Endothelial cell of umbilical vein (primary cell): ENCODE measurements around the gene IGF2BP1. TPM values are rescaled to one million over a fixed set of nuclear protein-coding genes. Genes with fewer than 3 reads are reported as not detected.

Source experiments
- BruUV-seq: library from RNA; stranded (reverse); fragments of 400-500 nt; replicated peaks from 2 replicates; lab custom pipeline; 2021; lab: Mats Ljungman, UMichigan
- CTCF ChIA-PET: fragments of 300-600, 350-600 bp; sonication (Branson Sonifier 250); formaldehyde crosslinking; loops from one replicate; lab custom pipeline; 2021; ENCODE audit warnings: antibody characterized with exemption, inconsistent platforms; lab: Charles Lee
- POLR2A ChIA-PET: fragments of 300-600, 350-600 bp; sonication (Branson Sonifier 250); formaldehyde crosslinking; loops from one replicate; lab custom pipeline; 2021; ENCODE audit warnings: antibody characterized with exemption, inconsistent platforms; lab: Charles Lee
- DNase-seq: peaks from one replicate; pipeline ENCODE4 v3.0.0-alpha.2; 2011; ENCODE audit warnings: low read depth, low spot score
- FAIRE-seq: peaks from 2 replicates; lab custom pipeline; 2011; peaks lifted over from hg19 to GRCh38; lab: Jason Lieb, UNC
- H2AFZ ChIP-seq: 2 replicates; pipeline ENCODE4 v1.6.0; 2012; ENCODE audit warnings: low read depth, low read length, control low read depth, inconsistent platforms
- H3K27ac ChIP-seq: 2 replicates; pipeline ENCODE4 v1.5.1; 2011; ENCODE audit warnings: low read depth, mild to moderate bottlenecking, control low read depth, low read length, moderate library complexity; ENCODE audit not compliant: insufficient read depth
- H3K27me3 ChIP-seq, 2 experiments: 2 replicates each; pipeline versions ENCODE4 v1.6.0 to v1.6.1; 2011; ENCODE audit warnings: low read length in 2 of 2, mixed read lengths in 1 of 2; ENCODE audit not compliant: control insufficient read depth in 2 of 2, insufficient read depth in 2 of 2
- H3K36me3 ChIP-seq, 2 experiments: 2 replicates in 1 of 2; 3 replicates in 1 of 2; pipeline ENCODE4 v1.5.1; 2011; ENCODE audit warnings: low read length in 2 of 2, mild to moderate bottlenecking in 1 of 2, moderate library complexity in 1 of 2; ENCODE audit not compliant: control insufficient read depth in 2 of 2, insufficient read depth in 2 of 2; ENCODE audit errors: extremely low read depth in 1 of 2
- H3K4me1 ChIP-seq: 3 replicates; pipeline ENCODE4 v1.5.1; 2011; ENCODE audit warnings: mild to moderate bottlenecking, low read length; ENCODE audit not compliant: control insufficient read depth, insufficient read depth; ENCODE audit errors: extremely low read depth
- H3K4me2 ChIP-seq: 2 replicates; pipeline ENCODE4 v1.6.1; 2011; ENCODE audit warnings: low read length, control low read depth, mixed read lengths; ENCODE audit not compliant: insufficient read depth
- H3K4me3 ChIP-seq, 3 experiments: fragments of 200-600 bp in 1 of 3; sonication (generic), shearing (Covaris generic) in 1 of 3; replicated peaks in 1 of 3; 2 replicates each; pipeline ENCODE4 v1.5.1; 2011 to 2016; ENCODE audit warnings: control low read depth in 3 of 3, low read length in 3 of 3, mild to moderate bottlenecking in 2 of 3, inconsistent platforms in 1 of 3, low read depth in 1 of 3, moderate library complexity in 1 of 3; ENCODE audit not compliant: insufficient read depth in 1 of 3
- H3K79me2 ChIP-seq: 2 replicates; pipeline ENCODE4 v1.6.0; 2012; ENCODE audit warnings: low read length, inconsistent platforms; ENCODE audit not compliant: control insufficient read depth, insufficient read depth
- H3K9ac ChIP-seq: replicated peaks from 2 replicates; pipeline ENCODE3; 2011; ENCODE audit warnings: low read length, control low read depth; ENCODE audit not compliant: insufficient read depth; ENCODE audit errors: extremely low read depth
- H3K9me1 ChIP-seq: replicated peaks from 3 replicates; pipeline ENCODE4 v1.6.0; 2011; ENCODE audit warnings: mild to moderate bottlenecking, low read length; ENCODE audit not compliant: control insufficient read depth, insufficient read depth; ENCODE audit errors: extremely low read depth
- H3K9me3 ChIP-seq: replicated peaks from 2 replicates; pipeline ENCODE4 v1.5.1; 2012; ENCODE audit warnings: low read length, inconsistent platforms; ENCODE audit not compliant: control insufficient read depth, insufficient read depth
- H4K20me1 ChIP-seq: replicated peaks from 2 replicates; pipeline ENCODE3; 2011; ENCODE audit warnings: mild to moderate bottlenecking, low read length; ENCODE audit not compliant: control insufficient read depth, insufficient read depth; ENCODE audit errors: extremely low read depth
- CTCF ChIP-seq, 2 donors: IDR thresholded peaks; 1 replicate in 1 of 2; 2 replicates in 1 of 2; pipeline ENCODE4 v1.5.1; 2011; ENCODE audit warnings: low read length in 2 of 2, mild to moderate bottlenecking in 2 of 2, moderate library complexity in 2 of 2, control low read depth in 1 of 2, inconsistent platforms in 1 of 2, low read depth in 1 of 2; ENCODE audit not compliant: insufficient read depth in 1 of 2; ENCODE audit errors: extremely low read depth in 1 of 2
- EZH2 ChIP-seq: IDR thresholded peaks from 2 replicates; pipeline ENCODE4 v1.6.1; 2012; ENCODE audit warnings: borderline replicate concordance, low read depth, mild to moderate bottlenecking, moderate library complexity, low read length, inconsistent platforms; ENCODE audit not compliant: severe bottlenecking
- FOS ChIP-seq: IDR thresholded peaks from 2 replicates; pipeline ENCODE4 v1.6.1; 2011; ENCODE audit warnings: mild to moderate bottlenecking, low read length, moderate library complexity, borderline replicate concordance; ENCODE audit not compliant: insufficient read depth
- GATA2 ChIP-seq: IDR thresholded peaks from 2 replicates; pipeline ENCODE4 v1.7.0; 2011; ENCODE audit warnings: low read depth, mild to moderate bottlenecking, moderate library complexity, mixed read lengths, low read length; ENCODE audit not compliant: insufficient read length, insufficient read depth
- JUN ChIP-seq: IDR thresholded peaks from 2 replicates; pipeline ENCODE4 v1.6.1; 2011; ENCODE audit warnings: borderline replicate concordance, low read depth; ENCODE audit not compliant: insufficient read length, insufficient read depth
- MAX ChIP-seq: IDR thresholded peaks from 2 replicates; pipeline ENCODE4 v1.6.1; 2011; ENCODE audit not compliant: insufficient read depth, insufficient read length
- MYC ChIP-seq: IDR thresholded peaks from one replicate; pipeline ENCODE4 v1.6.1; 2011; ENCODE audit warnings: mild to moderate bottlenecking, low read depth, low read length
- POLR2A ChIP-seq: IDR thresholded peaks from 2 replicates; pipeline ENCODE4 v1.6.1; 2012; ENCODE audit warnings: low read depth, mild to moderate bottlenecking, control low read depth, low read length
- POLR2AphosphoS5 ChIP-seq: IDR thresholded peaks from 2 replicates; pipeline ENCODE4 v1.6.1; 2012; ENCODE audit warnings: low read depth, mild to moderate bottlenecking, control low read depth, low read length, moderate library complexity; ENCODE audit not compliant: insufficient read depth
- dilution Hi-C: fragments of 300-500 bp; cut with MboI; formaldehyde crosslinking; loops from one replicate; pipeline ENCODE4 v1.15.0; 2019; ENCODE audit warnings: low sequenced_read_pairs; ENCODE audit not compliant: extremely low pct_ligation_motif_present
- intact Hi-C: fragments of 100-400 bp; cut with micrococcal nuclease; formaldehyde crosslinking; loops from one replicate; pipeline ENCODE4 v1.10.0; 2022
- polyA plus RNA-seq, 4 experiments: library from polyadenylated mRNA; depleted of rRNA in 3 of 4; stranded (reverse) in 3 of 4; unstranded in 1 of 4; fragments of >200 nt; gene quantifications; 2 replicates each; pipeline versions ENCODE4 v1.2.1 to v1.2.3, GENCODE V29; 2011 to 2012; ENCODE audit warnings: missing spikeins in 1 of 4
- total RNA-seq: library from RNA; stranded (reverse); gene quantifications from 2 replicates; pipeline ENCODE4 v1.2.3, GENCODE V29; 2021

The IGF2BP1 gene
- total and polyA plus RNA-seq, 2 donors (not counting 3 experiments of a cell fraction or from before 2014, with no cell fraction given), result 9.5 to 99.5 TPM

- BruUV-seq, result no TSS peak
Measured at GRCh38 chr17:49015179-49015923, 18.2 kb downstream of the IGF2BP1 start.

More at GRCh38 chr17:49015179-49015923, 18.2 kb downstream of the IGF2BP1 start:
- peaks cover 86% of the 10 kb centered on the region for H3K79me2 ChIP-seq
- dilution Hi-C loops, result no loop called here
- no peaks in the 10 kb centered on the region for H4K20me1 ChIP-seq
- no peaks in the 10 kb centered on the region for H3K27me3 ChIP-seq
- DNase-seq (no peak), FAIRE-seq (no peak)
- peaks cover 0 to 2% of the 10 kb centered on the region in 2 experiments for H3K36me3 ChIP-seq
- intact Hi-C loops, result no loop called here
- no peak overlapping the region for H3K4me2 ChIP-seq
- H3K4me1 ChIP-seq, result peaks cover 40% of the 10 kb centered on the region
- no peak overlapping the region for H3K9ac ChIP-seq
- no peak overlapping the region for H2AFZ ChIP-seq
- ChIA-PET CTCF (interaction anchor here (0.7 to 10.0 kb wide), 8 partner anchors 9 to 131 kb away, joined by 3 to 156 read pairs (median 4); no protein-coding TSS in a partner anchor), POLR2A (interaction anchor here (1.0 kb wide), 2 partner anchors 10 to 17 kb away, joined by 3 read pairs; no protein-coding TSS in a partner anchor)
- no peaks in the 10 kb centered on the region for H3K9me3 ChIP-seq
- no peak overlapping the region for H3K4me3 ChIP-seq
- no peak overlapping the region for H3K27ac ChIP-seq
- no peaks in the 10 kb centered on the region for H3K9me1 ChIP-seq
- no peak for TF ChIP-seq MAX
- no peak for TF ChIP-seq FOS
- no peak for TF ChIP-seq GATA2
- no peak for TF ChIP-seq CTCF (IDR thresholded peaks at IDR 0.05; ENCODE audit: extremely low read depth in 1 of 2, insufficient read depth in 1 of 2, low read depth in 1 of 2, low read length in 2 of 2)
- TF ChIP-seq JUN, result no peak
- no peak for TF ChIP-seq POLR2AphosphoS5
- TF ChIP-seq EZH2, result no peak
- no peak for TF ChIP-seq MYC
- no peak for TF ChIP-seq POLR2A
